Erythroblast (primary cell): Measurements from ENCODE around the gene MBD4.

Source experiments
- GATA1 ChIP-seq: IDR thresholded peaks from 2 replicates; pipeline ENCODE4 v1.6.1; 2011; ENCODE audit warnings: low read depth, mild to moderate bottlenecking, control low read depth, low read length, moderate library complexity
- POLR2A ChIP-seq: IDR thresholded peaks from 2 replicates; pipeline ENCODE4 v1.6.1; 2011; ENCODE audit warnings: mild to moderate bottlenecking, low read length

DNA sequence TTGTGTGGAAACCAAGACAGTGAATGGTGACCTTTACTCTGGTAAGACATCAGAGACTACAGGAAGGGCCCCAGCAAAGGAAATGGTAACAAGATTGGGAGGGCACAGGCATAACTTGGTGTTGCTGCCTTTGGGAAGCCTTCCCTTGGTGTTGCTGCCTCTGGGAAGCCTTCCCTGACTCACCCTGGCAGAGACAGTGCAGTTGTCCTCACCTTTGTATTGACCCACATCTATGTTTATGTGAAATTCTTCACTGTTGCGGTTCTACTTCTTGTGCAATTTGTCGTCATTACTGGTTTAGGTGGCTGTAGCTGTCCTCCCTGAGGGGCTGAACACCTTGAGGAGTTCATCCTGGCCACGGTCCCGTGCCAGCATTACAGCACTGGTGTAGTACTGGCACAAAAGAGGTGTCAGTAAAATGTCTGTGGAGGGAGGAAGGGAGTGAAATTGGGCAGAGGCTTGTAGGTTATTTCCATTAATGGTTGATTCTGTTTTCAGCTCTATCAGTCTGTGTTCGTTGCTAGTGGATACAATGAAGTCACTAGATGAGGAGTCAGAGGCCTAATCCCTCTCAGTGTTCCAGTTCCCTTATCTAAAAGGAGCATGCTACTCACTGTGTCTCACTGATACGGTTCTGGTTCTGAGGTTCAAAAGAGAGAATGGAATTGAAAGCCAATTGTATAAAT lies 21.9 kb upstream of the MBD4 start:
- TF ChIP-seq POLR2A (peak; percentile 71), GATA1 (peak; percentile 94)
